Epithelial cell of proximal tubule (primary cell): ENCODE results near the gene LDLRAD4. TPM values are rescaled to one million over a fixed set of nuclear protein-coding genes. Genes with fewer than 3 reads are reported as not detected.

Experiments
- DNase-seq: peaks from one replicate; pipeline ENCODE4 v3.0.0-alpha.2; 2011; ENCODE audit warnings: low read depth
- H3K4me3 ChIP-seq: 2 replicates; pipeline ENCODE4 v1.5.1; 2011; ENCODE audit warnings: low read depth, mild to moderate bottlenecking, low read length
- CTCF ChIP-seq: conservative IDR thresholded peaks from 2 replicates; pipeline ENCODE4 v1.5.1; 2012; ENCODE audit warnings: low read depth, mild to moderate bottlenecking, low read length
- total RNA-seq: library from RNA; depleted of rRNA; stranded (reverse); fragments of >200 nt; gene quantifications from 2 replicates; pipeline ENCODE4 v1.2.3, GENCODE V29; 2015

LDLRAD4 gene
- total RNA-seq, 1 donor from 2014 or later: under 0.01 TPM

- no peak overlapping the region for H3K4me3 ChIP-seq
- TF ChIP-seq CTCF: no peak
- no peak for DNase-seq
Measured at GRCh38 chr18:13269521-13270011, 51.0 kb downstream of the LDLRAD4 start.

- TF ChIP-seq CTCF: no peak
- H3K4me3 ChIP-seq: no peak overlapping the region
- no peak for DNase-seq
Measured at GRCh38 chr18:13270279-13270855, 51.8 kb downstream of the LDLRAD4 start.

GRCh38 chr18:13271302-13271911 is 52.8 kb downstream of the LDLRAD4 start:
- no peak overlapping the region for H3K4me3 ChIP-seq
- no peak for TF ChIP-seq CTCF
- no peak for DNase-seq

GRCh38 chr18:13272416-13272815 is 53.9 kb downstream of the LDLRAD4 start:
- DNase-seq: no peak
- no peak for TF ChIP-seq CTCF
- H3K4me3 ChIP-seq: no peak overlapping the region

- H3K4me3 ChIP-seq: no peak overlapping the region
- DNase-seq: no peak
- TF ChIP-seq CTCF: no peak
Measured at GRCh38 chr18:13273800-13274199, 55.2 kb downstream of the LDLRAD4 start.

GRCh38 chr18:13275075-13275474 is 56.5 kb downstream of the LDLRAD4 start:
- no peak for DNase-seq
- TF ChIP-seq CTCF: no peak
- H3K4me3 ChIP-seq: no peak overlapping the region
